ENCODE measurements around the gene DUSP16.

DUSP16 gene

DNA sequence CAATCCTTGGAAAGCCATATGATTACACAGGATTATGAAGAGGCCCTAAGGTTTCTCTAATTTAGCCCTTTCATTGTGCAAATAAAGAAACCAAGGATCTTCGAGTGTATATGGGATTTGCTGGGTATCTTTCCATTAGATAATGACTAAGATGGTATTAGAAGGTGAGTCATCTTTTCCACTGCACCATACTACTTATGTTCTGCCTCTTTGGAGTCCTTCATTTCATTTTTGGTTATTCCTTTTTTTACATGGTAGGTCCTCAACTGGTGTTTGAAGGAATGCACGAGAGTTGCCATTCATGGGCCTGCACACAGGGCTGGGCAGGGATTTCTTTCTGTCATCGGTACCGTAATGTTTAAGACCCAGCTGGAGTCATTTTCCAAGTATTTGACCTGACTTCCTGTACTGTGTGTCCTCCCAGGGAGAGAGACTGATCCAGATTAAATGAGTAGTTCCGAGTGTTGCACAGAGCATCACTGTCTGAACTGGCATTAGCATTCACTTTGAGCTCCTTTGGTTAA lies 120.1 kb downstream of the DUSP16 start:
- no peaks in the 10 kb centered on the region for H3K27me3 Mint-ChIP-seq
- H3K27ac Mint-ChIP-seq: no peak overlapping the region
- H3K4me3 Mint-ChIP-seq: no peak overlapping the region
- H3K36me3 Mint-ChIP-seq: peaks cover 13% of the 10 kb centered on the region
- H3K9me3 Mint-ChIP-seq: no peaks in the 10 kb centered on the region
- peaks cover 6% of the 10 kb centered on the region for H3K4me1 Mint-ChIP-seq
- DNase-seq (ENCODE audit: low spot score in 2 of 2) (no peak), ATAC-seq (ENCODE audit: low read depth) (no peak)

DNA sequence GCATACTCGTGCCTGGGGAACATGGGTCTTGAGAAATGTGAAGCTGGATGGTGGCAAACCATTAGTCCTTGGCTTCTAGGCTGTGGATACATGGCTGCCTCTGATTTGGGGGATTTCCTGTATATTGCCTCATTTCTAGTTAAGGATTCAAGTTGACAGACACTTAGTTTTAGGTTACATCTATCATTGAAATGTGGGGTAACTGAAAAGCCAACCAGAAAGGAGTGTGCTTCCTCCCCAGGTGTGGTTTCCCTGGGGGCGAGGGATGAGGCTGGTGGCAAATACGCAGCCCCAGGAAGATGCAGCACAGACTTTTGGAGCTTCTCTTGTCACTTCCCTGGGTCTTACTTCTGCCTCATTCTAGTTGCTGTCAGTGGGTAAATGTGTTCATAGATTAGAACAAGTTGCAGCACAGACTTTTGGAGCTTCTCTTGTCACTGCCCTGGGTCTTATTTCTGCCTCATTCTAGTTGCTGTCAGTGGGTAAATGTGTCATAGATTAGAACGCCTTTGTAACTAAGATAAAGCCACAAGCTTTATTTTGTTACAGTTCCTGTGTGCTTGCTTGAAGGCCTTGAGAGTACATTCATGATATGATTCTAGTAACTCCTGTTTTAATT lies 120.7 kb downstream of the DUSP16 start:
- no peak for DNase-seq (ENCODE audit: low spot score in 2 of 2)
- no peak overlapping the region for H3K27ac Mint-ChIP-seq
- no peak overlapping the region for H3K4me3 Mint-ChIP-seq
- peaks cover 3% of the 10 kb centered on the region for H3K4me1 Mint-ChIP-seq
- no peaks in the 10 kb centered on the region for H3K27me3 Mint-ChIP-seq
- H3K36me3 Mint-ChIP-seq: peaks cover 16% of the 10 kb centered on the region
- H3K9me3 Mint-ChIP-seq: no peaks in the 10 kb centered on the region
- no peak for ATAC-seq (ENCODE audit: low read depth)

DNA sequence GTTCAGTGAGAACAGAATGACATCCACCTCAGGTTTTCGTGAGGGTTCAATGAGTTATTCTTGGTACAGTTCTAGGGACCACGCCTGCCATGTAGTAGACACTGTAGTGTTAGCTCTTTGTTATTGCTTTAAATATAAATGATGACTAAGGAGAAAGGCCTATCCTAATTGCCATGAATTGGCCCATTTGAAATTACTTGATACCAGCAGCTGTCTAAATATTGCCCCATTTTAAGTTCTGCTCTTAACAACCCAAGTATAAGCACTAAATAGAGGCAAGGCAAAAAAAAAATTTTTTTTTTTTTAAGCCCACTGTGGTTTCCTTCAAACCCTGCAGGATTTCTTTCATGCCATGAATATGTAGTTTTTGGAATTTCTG lies 121.2 kb downstream of the DUSP16 start:
- peaks cover 3% of the 10 kb centered on the region for H3K4me1 Mint-ChIP-seq
- no peak for ATAC-seq (ENCODE audit: low read depth)
- no peaks in the 10 kb centered on the region for H3K27me3 Mint-ChIP-seq
- H3K36me3 Mint-ChIP-seq: peaks cover 20% of the 10 kb centered on the region
- DNase-seq (ENCODE audit: low spot score in 2 of 2): no peak
- no peak overlapping the region for H3K27ac Mint-ChIP-seq
- H3K4me3 Mint-ChIP-seq: no peak overlapping the region
- no peaks in the 10 kb centered on the region for H3K9me3 Mint-ChIP-seq

- Mint-ChIP-seq H3K27me3 (no peaks in the 10 kb centered on the region), H3K4me3 (no peak overlapping the region), H3K4me1 (peaks cover 3% of the 10 kb centered on the region), H3K9me3 (no peaks in the 10 kb centered on the region), H3K27ac (no peak overlapping the region), H3K36me3 (peaks cover 23% of the 10 kb centered on the region)
- no peak for DNase-seq (ENCODE audit: low spot score in 2 of 2)
- ATAC-seq (ENCODE audit: low read depth): no peak
These were observed 121.8 kb downstream of the DUSP16 start for GRCh38 chr12:12440784-12441428.

DNA sequence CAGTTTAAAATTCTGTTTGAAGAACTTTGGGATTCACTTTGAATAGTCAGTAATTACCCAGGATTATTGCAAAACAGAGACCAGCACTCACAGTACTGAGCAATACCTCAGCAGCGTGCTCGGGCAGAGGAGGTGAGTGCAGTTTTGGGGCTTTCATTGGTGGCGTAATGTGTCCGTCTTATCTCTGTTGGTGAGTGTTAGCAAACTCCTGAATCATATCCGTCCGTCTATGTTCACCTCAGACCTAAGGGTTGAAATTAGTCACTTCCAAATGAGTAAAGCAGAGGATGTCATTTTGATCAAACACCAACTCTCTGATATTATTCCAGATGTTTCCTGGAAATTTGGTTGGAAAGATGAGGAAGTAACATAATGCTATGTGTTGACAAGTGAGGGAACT lies 123.0 kb downstream of the DUSP16 start:
- no peak overlapping the region for H3K4me3 Mint-ChIP-seq
- H3K27me3 Mint-ChIP-seq: no peaks in the 10 kb centered on the region
- no peak overlapping the region for H3K27ac Mint-ChIP-seq
- no peaks in the 10 kb centered on the region for H3K9me3 Mint-ChIP-seq
- H3K36me3 Mint-ChIP-seq: peaks cover 26% of the 10 kb centered on the region
- DNase-seq (ENCODE audit: low spot score in 2 of 2) (no peak), ATAC-seq (ENCODE audit: low read depth) (no peak)
- H3K4me1 Mint-ChIP-seq: peaks cover 3% of the 10 kb centered on the region

GRCh38 chr12:12436831-12437345 lies 125.8 kb downstream of the DUSP16 start:
- H3K36me3 Mint-ChIP-seq: peaks cover 30% of the 10 kb centered on the region
- H3K27ac Mint-ChIP-seq: no peak overlapping the region
- ATAC-seq (ENCODE audit: low read depth): no peak
- H3K4me1 Mint-ChIP-seq: peaks cover 8% of the 10 kb centered on the region
- H3K4me3 Mint-ChIP-seq: no peak overlapping the region
- H3K9me3 Mint-ChIP-seq: no peaks in the 10 kb centered on the region
- H3K27me3 Mint-ChIP-seq: no peaks in the 10 kb centered on the region
- no peak for DNase-seq (ENCODE audit: low spot score in 2 of 2)

DNA sequence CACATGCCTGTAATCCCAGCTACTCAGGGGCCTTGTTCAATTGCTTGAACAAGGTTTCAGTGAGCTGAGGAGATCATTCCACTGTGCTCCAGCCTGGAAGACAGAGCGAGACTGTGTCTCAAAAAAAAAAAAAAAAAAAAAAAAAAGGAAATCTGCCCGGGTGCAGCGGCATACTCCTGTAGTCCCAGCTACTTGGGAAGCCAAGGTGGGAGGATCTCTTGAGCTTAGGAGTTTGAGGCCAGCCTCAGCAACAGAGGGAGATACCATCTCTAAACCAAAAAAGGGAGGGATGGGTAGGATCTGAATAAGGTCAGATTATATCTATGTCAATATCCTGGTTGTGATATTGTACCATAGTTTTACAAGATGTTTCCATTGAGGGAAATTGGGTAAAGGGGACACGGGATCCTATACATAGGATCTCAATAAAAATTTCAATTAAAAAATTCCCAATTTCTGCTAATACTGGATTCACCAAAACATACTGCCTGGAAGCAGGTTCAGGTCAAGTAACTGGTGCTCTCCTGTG lies 129.4 kb downstream of the DUSP16 start:
- H3K27me3 Mint-ChIP-seq: no peaks in the 10 kb centered on the region
- H3K36me3 Mint-ChIP-seq: peaks cover 23% of the 10 kb centered on the region
- no peak for ATAC-seq (ENCODE audit: low read depth)
- no peak for DNase-seq (ENCODE audit: low spot score in 2 of 2)
- no peak overlapping the region for H3K27ac Mint-ChIP-seq
- H3K4me3 Mint-ChIP-seq: no peak overlapping the region
- H3K4me1 Mint-ChIP-seq: peaks cover 7% of the 10 kb centered on the region
- H3K9me3 Mint-ChIP-seq: no peaks in the 10 kb centered on the region

DNA sequence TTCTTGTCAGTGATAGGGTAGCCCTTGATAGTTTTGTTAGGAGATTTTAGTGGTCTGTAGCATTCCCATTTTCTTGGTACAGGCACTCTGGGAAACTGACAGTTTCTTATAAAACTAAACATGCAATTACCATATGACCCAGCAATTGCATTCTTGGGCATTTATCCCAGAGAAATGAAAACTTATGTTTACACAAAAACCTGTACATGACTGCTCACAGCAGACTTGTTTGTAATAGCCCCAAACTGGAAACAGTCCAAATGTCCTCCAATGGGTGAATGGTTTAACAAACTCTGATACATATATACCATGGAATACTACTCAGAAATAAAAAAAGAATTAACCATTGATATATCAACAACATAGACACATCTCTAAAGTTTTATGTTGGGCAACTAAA lies 130.3 kb downstream of the DUSP16 start:
- DNase-seq (ENCODE audit: low spot score in 2 of 2): no peak
- ATAC-seq (ENCODE audit: low read depth): no peak
- no peaks in the 10 kb centered on the region for H3K27me3 Mint-ChIP-seq
- H3K36me3 Mint-ChIP-seq: peaks cover 21% of the 10 kb centered on the region
- H3K4me1 Mint-ChIP-seq: peaks cover 7% of the 10 kb centered on the region
- H3K4me3 Mint-ChIP-seq: no peak overlapping the region
- H3K9me3 Mint-ChIP-seq: no peaks in the 10 kb centered on the region
- H3K27ac Mint-ChIP-seq: no peak overlapping the region

DNA sequence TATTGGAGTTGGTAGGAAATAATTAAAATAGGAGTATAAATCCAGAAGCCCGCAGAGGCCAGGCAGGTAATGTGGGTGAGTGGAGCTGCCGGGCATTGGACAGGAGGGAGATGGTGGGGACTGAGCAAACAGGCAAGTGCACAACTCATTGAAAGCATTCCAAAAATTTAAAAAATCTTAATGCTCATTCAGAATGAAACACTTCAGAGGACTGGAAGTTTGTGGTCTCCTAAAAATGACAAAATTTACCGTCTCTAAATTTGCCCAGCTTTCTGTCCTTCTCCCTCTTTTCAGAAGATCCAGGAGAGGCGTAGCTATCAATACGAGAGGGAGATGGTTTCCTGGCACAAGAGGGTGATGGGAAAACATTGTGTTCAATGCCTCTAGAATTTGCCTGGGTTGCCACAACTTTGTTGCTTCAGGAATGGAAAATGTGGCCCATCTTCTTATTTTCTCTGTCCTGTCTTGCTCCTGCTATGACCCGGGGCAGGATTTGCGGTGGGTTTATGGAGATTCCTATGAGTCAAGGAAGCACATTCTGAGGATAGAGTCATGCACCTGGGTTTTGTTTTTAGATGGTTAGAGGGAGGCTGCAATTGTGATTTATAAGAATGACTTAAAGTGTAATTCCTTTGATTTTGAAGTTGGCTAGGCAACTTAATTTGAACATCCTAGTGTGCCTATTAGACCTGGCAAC lies 133.6 kb downstream of the DUSP16 start:
- Mint-ChIP-seq H3K9me3 (peaks cover 2% of the 10 kb centered on the region), H3K4me1 (peaks cover 7% of the 10 kb centered on the region), H3K36me3 (peaks cover 23% of the 10 kb centered on the region), H3K4me3 (no peak overlapping the region), H3K27me3 (no peaks in the 10 kb centered on the region), H3K27ac (no peak overlapping the region)
- ATAC-seq (ENCODE audit: low read depth): no peak
- DNase-seq (ENCODE audit: low spot score in 2 of 2): no peak

DNA sequence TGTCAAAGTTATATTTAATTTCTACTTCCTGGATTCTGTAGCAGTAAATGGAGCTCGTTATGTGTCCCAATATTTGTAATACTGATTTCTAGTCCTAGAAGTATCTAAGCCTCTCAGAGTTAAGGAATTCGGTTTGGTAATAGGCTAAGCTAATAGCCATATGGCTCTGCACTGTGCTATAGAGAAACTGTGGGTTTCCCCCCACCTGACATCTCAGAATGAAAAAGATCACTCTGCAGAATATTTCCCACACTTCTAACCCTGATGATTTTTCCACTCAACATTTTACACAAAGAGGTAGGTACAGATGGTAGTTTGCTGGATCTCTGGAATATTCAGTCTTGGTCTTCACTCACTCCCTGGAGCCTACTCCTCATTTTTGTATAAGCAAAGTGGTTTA lies 134.6 kb downstream of the DUSP16 start:
- Mint-ChIP-seq H3K4me1 (peaks cover 4% of the 10 kb centered on the region), H3K27me3 (no peaks in the 10 kb centered on the region), H3K36me3 (peaks cover 31% of the 10 kb centered on the region), H3K9me3 (peaks cover 4% of the 10 kb centered on the region), H3K27ac (no peak overlapping the region), H3K4me3 (no peak overlapping the region)
- DNase-seq (ENCODE audit: low spot score in 2 of 2): no peak
- ATAC-seq (ENCODE audit: low read depth): no peak

DNA sequence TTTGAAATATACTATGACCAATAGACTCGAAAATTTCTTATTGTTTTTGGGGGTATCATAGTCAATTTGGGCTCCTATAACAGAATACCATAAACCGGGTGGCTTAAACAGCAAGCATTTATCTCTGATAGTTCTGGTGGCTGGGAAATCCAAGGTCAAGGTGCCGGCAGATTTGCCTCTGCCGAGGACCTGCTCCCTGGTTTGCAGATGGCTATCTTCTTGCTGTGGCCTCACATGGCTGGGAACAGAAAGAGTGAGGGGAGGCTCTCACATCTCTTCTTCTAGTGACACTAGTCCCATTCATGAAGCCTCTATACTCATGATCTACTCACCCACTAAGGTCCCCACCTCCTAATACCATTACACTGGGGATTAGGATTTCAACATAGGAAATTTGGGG lies 135.1 kb downstream of the DUSP16 start:
- no peak for DNase-seq (ENCODE audit: low spot score in 2 of 2)
- no peak overlapping the region for H3K27ac Mint-ChIP-seq
- no peak for ATAC-seq (ENCODE audit: low read depth)
- H3K27me3 Mint-ChIP-seq: no peaks in the 10 kb centered on the region
- peaks cover 29% of the 10 kb centered on the region for H3K36me3 Mint-ChIP-seq
- H3K4me1 Mint-ChIP-seq: peaks cover 2% of the 10 kb centered on the region
- no peak overlapping the region for H3K4me3 Mint-ChIP-seq
- H3K9me3 Mint-ChIP-seq: peaks cover 4% of the 10 kb centered on the region

GRCh38 chr12:12425616-12426015 lies 137.0 kb downstream of the DUSP16 start:
- Mint-ChIP-seq H3K4me1 (peaks cover 2% of the 10 kb centered on the region), H3K27me3 (no peaks in the 10 kb centered on the region), H3K36me3 (peaks cover 38% of the 10 kb centered on the region), H3K27ac (no peak overlapping the region), H3K9me3 (peaks cover 4% of the 10 kb centered on the region), H3K4me3 (no peak overlapping the region)
- no peak for ATAC-seq (ENCODE audit: low read depth)
- DNase-seq (ENCODE audit: low spot score in 2 of 2): no peak

DNA sequence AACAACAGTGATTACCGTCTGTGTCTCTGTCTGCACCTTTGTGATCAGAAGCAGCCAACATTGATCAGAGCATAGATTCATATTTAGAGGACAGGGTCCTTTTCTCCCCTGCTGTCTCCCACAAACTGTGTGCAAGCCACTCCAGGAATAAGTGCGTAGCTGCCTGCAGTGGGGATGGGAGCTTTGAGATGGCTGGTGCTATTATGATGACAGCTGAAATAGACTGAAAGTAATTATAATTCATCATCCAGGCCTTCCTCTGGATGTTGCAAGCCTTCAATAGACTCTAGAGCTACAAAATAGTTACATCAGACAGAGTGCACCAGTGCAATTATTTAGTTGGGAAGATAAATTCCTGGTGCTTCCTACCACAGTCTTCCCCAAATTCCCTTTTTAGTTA lies 137.7 kb downstream of the DUSP16 start:
- Mint-ChIP-seq H3K4me1 (peaks cover 2% of the 10 kb centered on the region), H3K27ac (no peak overlapping the region), H3K27me3 (no peaks in the 10 kb centered on the region), H3K36me3 (peaks cover 40% of the 10 kb centered on the region), H3K4me3 (no peak overlapping the region), H3K9me3 (peaks cover 4% of the 10 kb centered on the region)
- DNase-seq (ENCODE audit: low spot score in 2 of 2) (no peak), ATAC-seq (ENCODE audit: low read depth) (no peak)
